H1 (cell line): ENCODE data around the gene SERGEF.

Experiments
- BCL11A ChIP-seq, 2 experiments: IDR thresholded peaks; one replicate each; pipeline ENCODE4 v1.6.1; 2011; ENCODE audit warnings: low read depth in 2 of 2, low read length in 2 of 2, mild to moderate bottlenecking in 2 of 2
- EP300 ChIP-seq, 2 experiments: IDR thresholded peaks; 1 replicate in 1 of 2; 2 replicates in 1 of 2; pipeline ENCODE4 v1.6.1; 2011 to 2012; ENCODE audit warnings: low read depth in 2 of 2, low read length in 2 of 2, mild to moderate bottlenecking in 2 of 2, borderline replicate concordance in 1 of 2, inconsistent platforms in 1 of 2, moderate library complexity in 1 of 2
- EZH2 ChIP-seq: fragments of 200-600 bp; sonication (generic); IDR thresholded peaks from 2 replicates; pipeline ENCODE4 v1.7.1; 2012; ENCODE audit warnings: low read depth, mild to moderate bottlenecking, moderate library complexity, low read length, inconsistent platforms; ENCODE audit not compliant: severe bottlenecking
- JUND ChIP-seq: IDR thresholded peaks from 2 replicates; pipeline ENCODE4 v1.6.1; 2011; ENCODE audit warnings: mild to moderate bottlenecking, improper control_type of control experiment, low read length
- KDM1A ChIP-seq: fragments of 200-600, 300-600 bp; sonication (generic); IDR thresholded peaks from 2 replicates; pipeline ENCODE4 v1.7.1; 2016; ENCODE audit warnings: mild to moderate bottlenecking, low read length, borderline replicate concordance
- NRF1 ChIP-seq: IDR thresholded peaks from 2 replicates; pipeline ENCODE4 v1.6.1; 2011; ENCODE audit warnings: mild to moderate bottlenecking, low read depth, low read length, improper control_type of control experiment
- POLR2AphosphoS5 ChIP-seq: IDR thresholded peaks from 2 replicates; pipeline ENCODE4 v1.6.1; 2011; ENCODE audit warnings: low read depth, low read length
- RAD21 ChIP-seq, 2 experiments: IDR thresholded peaks in 1 of 2; conservative IDR thresholded peaks in 1 of 2; 2 replicates each; pipeline ENCODE4 v1.6.1; 2011; ENCODE audit warnings: low read depth in 2 of 2, low read length in 2 of 2, improper control_type of control experiment in 1 of 2, inconsistent platforms in 1 of 2, mild to moderate bottlenecking in 1 of 2, moderate library complexity in 1 of 2
- SIX5 ChIP-seq: IDR thresholded peaks from 2 replicates; pipeline ENCODE4 v1.6.1; 2011; ENCODE audit warnings: mild to moderate bottlenecking, low read depth, low read length
- SP1 ChIP-seq: IDR thresholded peaks from 2 replicates; pipeline ENCODE4 v1.6.1; 2011; ENCODE audit warnings: low read depth, low read length
- SUZ12 ChIP-seq: fragments of 200-600 bp; sonication (generic); IDR thresholded peaks from 2 replicates; pipeline ENCODE4 v1.6.1; 2012; ENCODE audit warnings: mild to moderate bottlenecking, inconsistent platforms, low read length, moderate library complexity, mixed read lengths
- TCF12 ChIP-seq: IDR thresholded peaks from 2 replicates; pipeline ENCODE4 v1.6.1; 2011; ENCODE audit warnings: low read depth, mild to moderate bottlenecking, low read length
- ZNF274 ChIP-seq: IDR thresholded peaks from 2 replicates; pipeline ENCODE4 v1.7.0; 2012; ENCODE audit warnings: low read length, borderline replicate concordance; ENCODE audit errors: extremely low read depth
- TF ChIP-seq, protein P1 (sequence below), 3 experiments: IDR thresholded peaks; 1 replicate in 2 of 3; 2 replicates in 1 of 3; pipeline versions ENCODE4 v1.5.1 to v1.6.1; 2011; ENCODE audit warnings: low read length in 3 of 3, mild to moderate bottlenecking in 3 of 3, inconsistent platforms in 2 of 3, low read depth in 1 of 3, moderate library complexity in 1 of 3; ENCODE audit not compliant: insufficient read depth in 1 of 3; ENCODE audit errors: control extremely low read depth in 1 of 3

DNA sequence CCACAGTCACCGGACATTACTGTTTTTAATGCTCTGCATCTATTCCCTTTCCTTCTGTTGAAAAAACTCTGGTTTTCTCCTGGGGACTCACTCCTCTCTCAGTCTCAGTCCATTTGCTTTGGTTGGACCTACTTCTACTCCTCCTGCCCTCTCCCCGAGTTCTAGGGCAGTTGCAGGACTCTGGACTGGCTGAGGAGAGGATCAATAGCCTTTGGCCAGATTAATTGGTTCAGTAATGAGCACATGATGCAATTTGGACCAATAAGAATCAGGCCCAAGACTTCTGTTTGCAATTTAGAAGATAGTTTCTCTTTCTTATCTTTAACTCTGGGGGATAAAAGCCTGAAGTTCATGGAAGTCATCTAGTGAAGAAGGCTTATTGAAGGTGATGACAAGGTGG lies 48.5 kb upstream of the SERGEF start:
- TF ChIP-seq, protein P1, sequence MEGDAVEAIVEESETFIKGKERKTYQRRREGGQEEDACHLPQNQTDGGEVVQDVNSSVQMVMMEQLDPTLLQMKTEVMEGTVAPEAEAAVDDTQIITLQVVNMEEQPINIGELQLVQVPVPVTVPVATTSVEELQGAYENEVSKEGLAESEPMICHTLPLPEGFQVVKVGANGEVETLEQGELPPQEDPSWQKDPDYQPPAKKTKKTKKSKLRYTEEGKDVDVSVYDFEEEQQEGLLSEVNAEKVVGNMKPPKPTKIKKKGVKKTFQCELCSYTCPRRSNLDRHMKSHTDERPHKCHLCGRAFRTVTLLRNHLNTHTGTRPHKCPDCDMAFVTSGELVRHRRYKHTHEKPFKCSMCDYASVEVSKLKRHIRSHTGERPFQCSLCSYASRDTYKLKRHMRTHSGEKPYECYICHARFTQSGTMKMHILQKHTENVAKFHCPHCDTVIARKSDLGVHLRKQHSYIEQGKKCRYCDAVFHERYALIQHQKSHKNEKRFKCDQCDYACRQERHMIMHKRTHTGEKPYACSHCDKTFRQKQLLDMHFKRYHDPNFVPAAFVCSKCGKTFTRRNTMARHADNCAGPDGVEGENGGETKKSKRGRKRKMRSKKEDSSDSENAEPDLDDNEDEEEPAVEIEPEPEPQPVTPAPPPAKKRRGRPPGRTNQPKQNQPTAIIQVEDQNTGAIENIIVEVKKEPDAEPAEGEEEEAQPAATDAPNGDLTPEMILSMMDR (IDR thresholded peaks at IDR 0.05; ENCODE audit: control extremely low read depth in 1 of 3, insufficient read depth in 1 of 3, low read depth in 1 of 3, low read length in 3 of 3) = no peak
- TF ChIP-seq POLR2AphosphoS5 (no peak), BCL11A (IDR thresholded peaks at IDR 0.05; ENCODE audit: low read depth in 2 of 2, low read length in 2 of 2) (no peak), SP1 (no peak), JUND (no peak), ZNF274 (no peak), EP300 (IDR thresholded peaks at IDR 0.05; ENCODE audit: borderline replicate concordance in 1 of 2, low read depth in 2 of 2, low read length in 2 of 2) (no peak), NRF1 (no peak), SUZ12 (no peak), RAD21 (IDR thresholded peaks at IDR 0.05 in 1 of 2, conservative IDR thresholded peaks at IDR 0.05 in 1 of 2; ENCODE audit: low read depth in 2 of 2, low read length in 2 of 2) (no peak), SIX5 (no peak), EZH2 (no peak), KDM1A (no peak), TCF12 (no peak)
